HCT116 (cell line): Measurements from ENCODE around the gene AUTS2. TPM values are rescaled to one million over a fixed set of nuclear protein-coding genes. Genes with fewer than 3 reads are reported as not detected.

Experiments
- ATAC-seq: fragments of 200-7000 bp; cut with Tn5 transposase; 2 replicates; pipeline ENCODE4 v1.9.1; 2020; ENCODE audit warnings: mild to moderate bottlenecking, moderate library complexity
- BruUV-seq: library from RNA; stranded (reverse); fragments of 400-500 nt; replicated peaks from 2 replicates; lab custom pipeline; 2021; lab: Mats Ljungman, UMichigan
- CTCF ChIA-PET: fragments of 300-600 bp; sonication (Branson Sonifier 250); formaldehyde crosslinking; loops from one replicate; lab custom pipeline; 2021; ENCODE audit warnings: antibody characterized with exemption; lab: Charles Lee
- POLR2A ChIA-PET: fragments of 300-600, 350-600 bp; sonication (Branson Sonifier 250); formaldehyde crosslinking; loops from one replicate; lab custom pipeline; 2021; ENCODE audit warnings: antibody characterized with exemption; lab: Charles Lee
- RAD21 ChIA-PET, 2 experiments: fragments of 300-600 bp; sonication (Branson Sonifier 250); formaldehyde crosslinking; loops; one replicate each; lab custom pipeline; 2023; ENCODE audit warnings: low total read pairs in 2 of 2; ENCODE audit not compliant: uncharacterized antibody in 2 of 2, unreplicated experiment in 2 of 2, low non-redundant PET in 1 of 2; lab: Charles Lee
- DNase-seq: peaks from one replicate; pipeline ENCODE4 v3.0.0-alpha.2; 2010; ENCODE audit warnings: low read depth, low spot score
- H2AFZ ChIP-seq: fragments of 200-600 bp; shearing (Covaris generic), sonication (generic); 2 replicates; pipeline ENCODE4 v1.6.1; 2017; ENCODE audit warnings: low read depth, mixed run types, mixed read lengths, antibody characterized with exemption, low read length; ENCODE audit not compliant: poor library complexity, severe bottlenecking
- H3K27ac ChIP-seq: 2 replicates; pipeline ENCODE4 v1.5.1; 2012; ENCODE audit warnings: low read depth, low read length
- H3K27me3 ChIP-seq: fragments of 200-600 bp; sonication (generic); 2 replicates; pipeline ENCODE4 v1.6.1; 2016; ENCODE audit warnings: mixed run types, low read length, mixed read lengths; ENCODE audit not compliant: insufficient read depth
- H3K36me3 ChIP-seq, 2 experiments: fragments of 200-500 bp in 1 of 2; fragments of 200-600 bp in 1 of 2; sonication (Bioruptor generic) in 1 of 2; sonication (generic) in 1 of 2; 2 replicates each; pipeline versions ENCODE4 v1.5.1 to v1.6.1; 2014 to 2016; ENCODE audit warnings: low read length in 2 of 2, inconsistent platforms in 1 of 2, mixed read lengths in 1 of 2, mixed run types in 1 of 2; ENCODE audit not compliant: insufficient read depth in 2 of 2, control insufficient read depth in 1 of 2
- H3K4me1 ChIP-seq, 2 experiments: fragments of 200-600 bp in 1 of 2; sonication (generic) in 1 of 2; 2 replicates each; pipeline versions ENCODE4 v1.5.1 to v1.6.1; 2012 to 2017; ENCODE audit warnings: low read length in 2 of 2, inconsistent platforms in 1 of 2, mild to moderate bottlenecking in 1 of 2, mixed read lengths in 1 of 2, mixed run types in 1 of 2, moderate library complexity in 1 of 2; ENCODE audit not compliant: insufficient read depth in 2 of 2, control insufficient read depth in 1 of 2
- H3K4me2 ChIP-seq: fragments of 200-600 bp; sonication (generic); 2 replicates; pipeline ENCODE4 v1.6.1; 2017; ENCODE audit warnings: mixed run types, low read length, mixed read lengths
- H3K4me3 ChIP-seq, 2 experiments: fragments of 200-600 bp in 1 of 2; sonication (generic) in 1 of 2; replicated peaks in 1 of 2; 2 replicates each; pipeline ENCODE4 v1.5.1; 2011 to 2016; ENCODE audit warnings: low read length in 2 of 2, control low read depth in 1 of 2, low read depth in 1 of 2, mild to moderate bottlenecking in 1 of 2, mixed read lengths in 1 of 2, mixed run types in 1 of 2
- H3K79me2 ChIP-seq: fragments of 200-600 bp; sonication (generic); 2 replicates; pipeline ENCODE4 v1.6.1; 2017; ENCODE audit warnings: mild to moderate bottlenecking, mixed run types, low read length, moderate library complexity, mixed read lengths; ENCODE audit not compliant: insufficient read depth
- H3K9ac ChIP-seq: fragments of 200-600 bp; sonication (generic); 2 replicates; pipeline ENCODE4 v1.6.1; 2016; ENCODE audit warnings: low read length, mixed read lengths
- H3K9me2 ChIP-seq: fragments of 200-600 bp; sonication (generic), shearing (Covaris generic); 2 replicates; pipeline ENCODE4 v1.6.1; 2017; ENCODE audit warnings: mixed run types, mild to moderate bottlenecking, moderate library complexity; ENCODE audit not compliant: insufficient read depth
- H3K9me3 ChIP-seq, 2 experiments: fragments of 200-500 bp in 1 of 2; fragments of 200-600 bp in 1 of 2; sonication (Bioruptor generic) in 1 of 2; sonication (generic) in 1 of 2; 2 replicates each; pipeline ENCODE4 v1.6.1; 2014 to 2017; ENCODE audit warnings: low read length in 2 of 2, mixed read lengths in 2 of 2, inconsistent platforms in 1 of 2, low read depth in 1 of 2, mild to moderate bottlenecking in 1 of 2, mixed run types in 1 of 2, moderate library complexity in 1 of 2; ENCODE audit not compliant: control insufficient read depth in 1 of 2, insufficient read depth in 1 of 2
- H4K20me1 ChIP-seq: fragments of 200-600 bp; sonication (generic), shearing (Covaris generic); 2 replicates; pipeline ENCODE4 v1.6.1; 2017; ENCODE audit warnings: mixed run types, mild to moderate bottlenecking, moderate library complexity; ENCODE audit not compliant: insufficient read depth
- CBX3 ChIP-seq: IDR thresholded peaks from 2 replicates; pipeline ENCODE4 v1.6.1; 2012; ENCODE audit warnings: low read depth
- CEBPB ChIP-seq: IDR thresholded peaks from 2 replicates; pipeline ENCODE4 v1.6.1; 2012; ENCODE audit warnings: low read depth
- CTCF ChIP-seq, 3 experiments: fragments of 200-600 bp in 1 of 3; sonication (generic) in 1 of 3; IDR thresholded peaks in 2 of 3; conservative IDR thresholded peaks in 1 of 3; 2 replicates each; pipeline ENCODE4 v1.5.1; 2012 to 2017; ENCODE audit warnings: low read depth in 2 of 3, low read length in 2 of 3, antibody characterized with exemption in 1 of 3, borderline replicate concordance in 1 of 3, control low read depth in 1 of 3, mild to moderate bottlenecking in 1 of 3, mixed read lengths in 1 of 3, mixed run types in 1 of 3, moderate library complexity in 1 of 3; ENCODE audit not compliant: insufficient read depth in 1 of 3
- ELF1 ChIP-seq: IDR thresholded peaks from 2 replicates; pipeline ENCODE4 v1.6.1; 2012; ENCODE audit warnings: low read depth, borderline replicate concordance
- MAX ChIP-seq: IDR thresholded peaks from 2 replicates; pipeline ENCODE4 v1.6.1; 2012
- RAD21 ChIP-seq: IDR thresholded peaks from 2 replicates; pipeline ENCODE4 v1.6.1; 2012; ENCODE audit warnings: low read depth, mild to moderate bottlenecking
- SP1 ChIP-seq: IDR thresholded peaks from 2 replicates; pipeline ENCODE4 v1.6.1; 2012; ENCODE audit warnings: low read depth
- intact Hi-C: fragments of 100-400 bp; cut with micrococcal nuclease; formaldehyde crosslinking; loops from 2 replicates; pipeline ENCODE4 v1.10.0; 2022
- total RNA-seq: library from RNA; stranded (reverse); gene quantifications from one replicate; pipeline ENCODE4 v1.2.1, GENCODE V29; 2021; ENCODE audit not compliant: unreplicated experiment
- TF ChIP-seq, protein P1 (sequence below): IDR thresholded peaks from 2 replicates; pipeline ENCODE4 v1.6.1; 2012

The AUTS2 gene
- total RNA-seq, 1 experiment from 2014 or later, result 0.93 TPM

DNA sequence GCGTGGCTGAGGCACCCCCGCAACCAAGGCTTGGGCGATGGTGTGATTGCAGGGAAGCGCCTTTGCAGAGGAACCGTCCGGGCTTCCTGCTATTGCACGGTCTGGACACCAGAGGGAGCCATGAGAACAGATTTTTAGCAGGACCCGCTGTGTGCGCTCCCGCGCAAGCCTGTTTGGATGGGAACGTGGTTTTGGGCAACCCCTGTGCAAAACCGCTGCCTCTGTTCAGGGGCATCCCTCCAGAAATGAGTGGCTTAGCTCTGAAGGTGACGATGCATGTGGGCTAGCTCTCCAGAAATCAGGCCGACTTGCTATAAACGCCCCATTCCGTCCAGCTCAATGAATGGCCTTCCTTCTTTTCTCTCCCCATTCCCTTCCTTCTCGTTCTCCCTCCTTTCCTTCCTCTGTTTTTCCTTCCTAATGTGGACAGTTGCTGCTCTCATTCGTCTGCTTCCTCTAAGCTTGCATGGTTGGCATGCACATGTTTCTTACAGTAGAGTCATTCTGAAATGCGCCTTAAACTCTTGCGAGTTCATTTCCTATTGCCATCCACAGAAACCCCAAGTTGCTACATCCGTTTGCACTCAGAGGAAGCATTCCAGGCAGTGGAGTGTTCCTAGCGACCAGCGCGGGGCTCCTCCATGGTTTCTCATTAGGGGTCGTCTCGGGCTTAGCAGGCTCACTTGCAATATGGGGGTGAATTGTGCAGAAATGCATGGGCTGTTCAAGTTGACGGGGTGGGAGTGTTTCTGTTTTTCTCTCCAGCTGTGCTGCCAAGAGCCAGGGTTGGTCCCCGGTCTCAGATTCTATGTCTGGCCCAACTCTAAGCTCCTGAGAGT is 1231.2 kb downstream of the AUTS2 start:
- Histone ChIP-seq H3K4me2 (no peak overlapping the region), H3K27ac (no peak overlapping the region), H3K4me1 (no peaks in the 10 kb centered on the region), H3K9me3 (peaks cover 0 to 3% of the 10 kb centered on the region in 2 experiments; a peak in 2 of 4 replicates), H3K36me3 (no peaks in the 10 kb centered on the region), H3K79me2 (no peaks in the 10 kb centered on the region), H4K20me1 (no peaks in the 10 kb centered on the region), H2AFZ (no peak overlapping the region), H3K27me3 (no peaks in the 10 kb centered on the region), H3K9me2 (no peaks in the 10 kb centered on the region), H3K4me3 (no peak overlapping the region), H3K9ac (no peak overlapping the region)
- RAD21 ChIA-PET, result no interaction called here
- CTCF ChIA-PET, result no interaction called here
- ATAC-seq, result peak; percentile 63
- intact Hi-C loops, result loop anchor here (10.0 kb wide), 1 partner anchor 1665 kb away; no protein-coding TSS in a partner anchor
- BruUV-seq, result no TSS peak
- peak; percentile 2 for DNase-seq
- POLR2A ChIA-PET, result no interaction called here
- no peak for TF ChIP-seq ELF1
- TF ChIP-seq CBX3, result no peak
- TF ChIP-seq SP1, result no peak
- TF ChIP-seq, protein P1, sequence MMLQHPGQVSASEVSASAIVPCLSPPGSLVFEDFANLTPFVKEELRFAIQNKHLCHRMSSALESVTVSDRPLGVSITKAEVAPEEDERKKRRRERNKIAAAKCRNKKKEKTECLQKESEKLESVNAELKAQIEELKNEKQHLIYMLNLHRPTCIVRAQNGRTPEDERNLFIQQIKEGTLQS, result no peak
- peak; percentile 49 for TF ChIP-seq RAD21
- TF ChIP-seq CTCF (IDR thresholded peaks at IDR 0.05 in 2 of 3, conservative IDR thresholded peaks at IDR 0.05 in 1 of 3; ENCODE audit: borderline replicate concordance in 1 of 3, insufficient read depth in 1 of 3, low read depth in 2 of 3, low read length in 2 of 3), result peak in 2 of 3 experiments; percentile 73 to 77; a peak in 4 of 6 replicates
- no peak for TF ChIP-seq MAX
- TF ChIP-seq CEBPB, result no peak
